Mucosa of rectum (tissue), 2 donors: Measurements from ENCODE around the gene SHB.

Source experiments
- H3K27ac ChIP-seq, 2 donors: one replicate each; pipeline ENCODE4 v1.7.0; 2013; ENCODE audit warnings: inconsistent platforms in 2 of 2, low read depth in 2 of 2, low read length in 2 of 2
- H3K27me3 ChIP-seq, 2 donors: one replicate each; pipeline ENCODE4 v1.7.0; 2013; ENCODE audit warnings: low read length in 2 of 2; ENCODE audit not compliant: control insufficient read depth in 2 of 2, insufficient read depth in 2 of 2
- H3K36me3 ChIP-seq, 2 donors: one replicate each; pipeline ENCODE4 v1.7.0; 2013; ENCODE audit warnings: low read length in 2 of 2; ENCODE audit not compliant: control insufficient read depth in 2 of 2, insufficient read depth in 2 of 2
- H3K4me1 ChIP-seq, 2 donors: one replicate each; pipeline ENCODE4 v1.7.0; 2013; ENCODE audit warnings: low read length in 2 of 2, mild to moderate bottlenecking in 1 of 2; ENCODE audit not compliant: control insufficient read depth in 2 of 2, insufficient read depth in 2 of 2
- H3K4me3 ChIP-seq, 2 donors: one replicate each; pipeline ENCODE4 v1.7.0; 2013; ENCODE audit warnings: low read length in 2 of 2
- H3K9ac ChIP-seq, 2 donors: one replicate each; pipeline ENCODE4 v1.7.0; 2013; ENCODE audit warnings: low read length in 2 of 2, low read depth in 1 of 2, mild to moderate bottlenecking in 1 of 2
- H3K9me3 ChIP-seq, 2 donors: one replicate each; pipeline ENCODE4 v1.7.0; 2013; ENCODE audit warnings: low read length in 2 of 2; ENCODE audit not compliant: control insufficient read depth in 2 of 2
- donor health status: healthy.
- donor health status: Normal muscosa, but diverticular disease.

The SHB gene

DNA sequence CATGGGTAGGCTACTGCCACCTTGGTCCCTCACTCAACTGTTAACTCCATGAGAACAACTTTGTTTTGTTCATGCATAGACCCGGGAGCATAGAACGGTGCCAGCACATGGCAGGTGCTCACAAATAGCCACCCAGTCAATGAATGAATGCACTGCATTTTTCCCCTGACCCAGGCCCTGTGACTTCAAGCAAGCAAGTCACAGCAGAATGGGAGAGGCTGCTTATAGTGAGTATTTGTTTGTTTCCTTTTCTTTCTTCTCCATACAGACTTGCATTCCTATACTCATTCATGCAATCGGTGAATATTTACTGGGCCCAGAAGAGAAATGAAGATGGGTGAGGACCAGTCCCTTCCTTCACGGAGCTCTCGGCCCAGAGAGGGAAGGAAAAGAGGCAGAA is 62.0 kb downstream of the SHB start:
- peaks cover 7% of the 10 kb centered on the region in 2 donors for H3K4me1 ChIP-seq
- H3K36me3 ChIP-seq = peaks cover 0 to 2% of the 10 kb centered on the region in 2 donors
- H3K9ac ChIP-seq = no peak overlapping the region
- H3K27me3 ChIP-seq = no peaks in the 10 kb centered on the region
- H3K27ac ChIP-seq = no peak overlapping the region
- H3K4me3 ChIP-seq = no peak overlapping the region
- no peaks in the 10 kb centered on the region for H3K9me3 ChIP-seq

DNA sequence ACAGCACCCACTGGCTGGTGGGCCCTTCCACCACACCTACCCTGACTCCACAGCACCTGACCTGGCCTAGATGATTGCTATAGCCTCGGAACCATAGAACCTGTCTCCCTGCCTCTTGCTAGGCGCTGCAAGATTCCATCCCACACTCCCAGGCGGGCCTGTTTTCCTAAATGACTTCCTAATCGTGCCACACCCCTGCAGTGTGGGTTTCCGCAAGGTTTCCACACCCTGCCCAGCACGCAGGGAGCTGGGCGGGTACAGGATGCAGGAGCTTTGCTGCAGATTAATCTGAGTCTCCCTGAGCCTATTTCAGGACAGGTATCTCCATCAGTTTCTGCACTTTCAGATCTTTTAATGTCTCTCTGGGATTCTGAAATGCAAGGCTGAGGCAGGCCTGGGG is 62.9 kb downstream of the SHB start:
- no peak overlapping the region for H3K27ac ChIP-seq
- H3K36me3 ChIP-seq = peaks cover 0 to 2% of the 10 kb centered on the region in 2 donors
- H3K9me3 ChIP-seq = no peaks in the 10 kb centered on the region
- H3K9ac ChIP-seq = no peak overlapping the region
- H3K4me3 ChIP-seq = no peak overlapping the region
- H3K4me1 ChIP-seq = peaks cover 7% of the 10 kb centered on the region in 2 donors
- H3K27me3 ChIP-seq = no peaks in the 10 kb centered on the region

DNA sequence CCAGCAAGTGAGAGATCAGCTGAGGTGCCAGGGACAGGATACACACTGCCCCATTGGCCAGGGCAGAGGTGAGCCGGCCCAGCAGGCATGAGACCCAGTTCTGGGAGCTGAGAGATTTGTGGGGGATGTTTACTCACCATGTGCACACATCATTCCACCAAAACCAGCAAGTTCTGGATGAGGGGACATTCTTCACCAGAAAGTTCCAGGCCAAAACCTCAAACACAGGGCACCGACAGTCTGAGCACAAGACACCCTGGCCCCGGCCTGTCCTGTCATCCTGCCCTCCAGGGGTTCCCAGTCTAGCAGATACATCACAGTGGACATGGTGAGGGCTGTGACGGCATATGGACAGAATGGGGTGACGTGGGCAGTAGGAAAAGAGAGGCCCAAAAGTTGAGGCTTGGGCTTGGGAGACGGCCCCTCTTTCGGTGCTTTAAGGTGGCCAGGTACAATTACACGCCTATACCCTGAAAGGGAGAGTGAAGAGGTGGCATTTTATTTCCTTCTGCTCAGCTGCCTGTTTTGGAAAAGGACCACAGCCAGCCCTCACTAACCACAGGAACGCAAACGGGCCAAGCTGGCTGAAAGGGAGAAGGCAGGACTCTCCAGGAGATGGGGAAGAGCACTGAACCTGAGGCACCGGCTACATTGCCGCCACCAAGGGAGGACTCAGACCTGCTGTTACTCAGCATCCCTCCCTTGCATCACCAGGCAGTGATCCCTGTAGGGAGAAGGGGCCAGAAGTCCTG is 64.0 kb downstream of the SHB start:
- no peaks in the 10 kb centered on the region for H3K9me3 ChIP-seq
- H3K4me3 ChIP-seq = no peak overlapping the region
- H3K4me1 ChIP-seq = peaks cover 7% of the 10 kb centered on the region in 2 donors
- no peak overlapping the region for H3K9ac ChIP-seq
- no peaks in the 10 kb centered on the region for H3K27me3 ChIP-seq
- H3K27ac ChIP-seq = no peak overlapping the region
- peaks cover 0 to 2% of the 10 kb centered on the region in 2 donors for H3K36me3 ChIP-seq

DNA sequence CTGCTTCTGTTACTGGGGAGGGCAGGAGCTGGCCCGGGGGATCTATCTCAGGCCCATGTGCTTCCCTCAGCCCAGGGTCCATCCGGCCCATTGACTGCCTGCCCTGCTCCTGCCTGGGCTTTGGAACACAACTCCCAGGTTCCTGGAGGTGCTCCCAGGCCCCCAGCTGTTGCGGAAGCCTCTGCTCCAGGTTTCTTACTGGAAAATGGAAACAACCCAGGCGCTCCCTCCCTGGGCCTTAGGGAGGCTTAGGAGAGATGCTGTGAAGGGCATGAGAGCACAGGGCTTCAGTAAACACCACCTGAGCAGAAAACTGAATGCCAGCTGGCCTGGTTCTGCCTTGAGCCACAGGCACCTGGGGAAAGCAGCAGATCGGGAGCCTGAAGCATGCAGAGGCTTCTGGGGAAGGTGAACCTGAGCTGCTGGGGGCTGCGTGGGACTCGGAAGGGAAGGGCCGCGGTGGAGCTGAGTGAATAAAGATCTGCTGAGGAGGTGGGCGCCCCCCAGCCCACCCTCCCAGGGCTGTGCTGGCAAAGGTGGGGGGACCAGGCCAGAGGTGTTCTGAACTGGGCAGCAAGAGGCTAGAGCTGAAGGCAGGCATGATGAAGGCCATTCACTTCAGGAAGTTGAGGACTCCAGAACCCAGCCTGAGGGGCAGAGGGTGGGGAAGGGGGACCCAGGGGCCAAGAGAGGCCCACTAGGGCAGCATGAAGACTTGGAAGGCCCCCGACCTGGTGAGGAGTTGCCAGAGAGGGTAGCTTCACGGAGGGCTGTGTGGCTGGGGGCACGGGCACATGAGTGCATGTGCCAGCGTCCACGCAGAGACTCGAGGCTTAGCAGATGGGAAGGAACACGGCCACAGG is 64.8 kb downstream of the SHB start:
- no peak overlapping the region for H3K27ac ChIP-seq
- H3K36me3 ChIP-seq = peaks cover 0 to 4% of the 10 kb centered on the region in 2 donors
- H3K9me3 ChIP-seq = no peaks in the 10 kb centered on the region
- H3K4me1 ChIP-seq = peaks cover 7% of the 10 kb centered on the region in 2 donors
- no peak overlapping the region for H3K4me3 ChIP-seq
- H3K9ac ChIP-seq = no peak overlapping the region
- no peaks in the 10 kb centered on the region for H3K27me3 ChIP-seq

DNA sequence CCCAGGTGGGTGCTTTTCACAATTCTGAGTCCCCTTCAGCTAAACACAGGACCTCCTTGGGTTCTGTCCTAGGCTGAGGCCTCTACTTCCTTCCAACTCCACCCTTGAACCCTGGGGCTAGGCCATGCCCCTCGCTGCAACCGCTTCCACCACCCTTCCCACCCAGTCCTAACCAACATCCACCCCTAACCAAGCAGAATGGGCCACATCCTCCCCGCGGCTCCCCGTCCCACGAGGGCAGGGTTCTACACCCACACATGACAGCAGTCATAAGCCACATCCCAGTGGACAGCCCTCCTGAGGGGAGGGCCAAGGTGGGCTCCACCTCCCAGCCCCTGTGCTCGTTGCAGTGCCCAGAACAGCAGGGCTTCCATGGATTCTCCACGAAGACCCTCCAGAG is 65.8 kb downstream of the SHB start:
- Histone ChIP-seq H3K27ac (no peak overlapping the region), H3K4me3 (no peak overlapping the region), H3K36me3 (peaks cover 0 to 4% of the 10 kb centered on the region in 2 donors), H3K27me3 (no peaks in the 10 kb centered on the region), H3K4me1 (peaks cover under 1 to 7% of the 10 kb centered on the region in 2 donors), H3K9ac (no peak overlapping the region), H3K9me3 (no peaks in the 10 kb centered on the region)

DNA sequence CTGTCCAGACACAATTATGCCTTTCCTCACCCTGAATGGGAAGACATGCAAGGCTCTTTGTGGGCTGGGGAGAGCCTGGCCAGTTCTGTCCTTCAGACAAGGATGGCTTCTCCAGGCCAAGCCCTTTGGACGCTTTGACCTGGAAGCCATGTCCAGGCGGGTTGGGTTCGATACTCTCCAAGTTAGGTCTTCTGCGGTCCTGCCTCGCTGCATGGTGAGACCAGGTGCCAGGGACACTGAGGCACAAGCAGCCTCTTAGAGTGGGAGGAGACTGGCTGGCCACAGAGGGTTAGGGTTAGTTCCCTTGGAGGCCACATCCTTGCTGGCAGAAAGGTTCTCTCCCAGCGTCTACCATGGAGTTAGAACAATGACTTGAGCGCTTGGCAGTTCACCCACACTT is 67.6 kb downstream of the SHB start:
- no peak overlapping the region for H3K9ac ChIP-seq
- no peaks in the 10 kb centered on the region for H3K9me3 ChIP-seq
- no peak overlapping the region for H3K27ac ChIP-seq
- H3K36me3 ChIP-seq = peaks cover 0 to 4% of the 10 kb centered on the region in 2 donors
- no peaks in the 10 kb centered on the region for H3K27me3 ChIP-seq
- H3K4me1 ChIP-seq = peaks cover 0 to 11% of the 10 kb centered on the region in 2 donors
- no peak overlapping the region for H3K4me3 ChIP-seq

DNA sequence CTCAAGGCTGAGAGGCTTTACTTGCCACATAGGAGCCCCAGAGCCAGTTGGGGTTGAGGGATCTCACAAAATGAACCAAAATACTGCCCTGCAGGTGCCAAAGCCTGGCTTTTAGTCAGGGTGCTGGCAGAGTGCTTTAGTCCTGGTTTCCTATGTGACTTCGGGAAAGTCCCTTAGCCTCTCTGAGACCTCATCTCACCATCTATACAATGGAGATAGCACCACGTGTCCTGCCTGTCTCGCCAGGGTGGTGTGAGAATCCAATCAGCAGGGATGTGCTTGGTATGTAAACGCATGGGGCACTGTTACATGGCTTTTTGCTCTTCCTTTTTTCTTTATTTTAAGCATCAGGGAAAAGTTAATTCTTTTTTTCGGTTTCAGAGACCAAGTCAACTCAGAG is 68.3 kb downstream of the SHB start:
- Histone ChIP-seq H3K4me3 (no peak overlapping the region), H3K27ac (no peak overlapping the region)

DNA sequence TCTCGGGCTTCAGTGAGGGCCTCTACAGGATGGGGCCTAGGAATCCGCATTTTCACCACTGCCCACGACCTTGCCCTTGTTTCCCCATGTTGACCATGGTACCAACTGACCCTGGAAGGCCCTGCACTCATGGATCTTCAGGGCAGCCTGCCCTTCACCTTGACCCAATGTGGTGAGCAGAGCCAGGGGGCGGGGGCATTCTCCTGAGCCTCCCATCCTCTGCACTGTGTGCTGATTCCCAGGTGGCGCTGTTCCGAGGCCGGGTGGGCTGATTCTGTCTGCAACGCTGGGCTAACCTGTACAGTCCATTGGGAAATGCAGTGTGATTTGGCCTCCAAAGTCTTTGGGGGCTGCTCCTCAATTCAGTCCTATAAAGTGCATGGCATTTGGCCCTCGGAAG is 68.7 kb downstream of the SHB start:
- Histone ChIP-seq H3K27ac (no peak overlapping the region), H3K27me3 (no peaks in the 10 kb centered on the region), H3K9ac (no peak overlapping the region), H3K4me1 (peaks cover 0 to 4% of the 10 kb centered on the region in 2 donors), H3K9me3 (no peaks in the 10 kb centered on the region), H3K36me3 (peaks cover 0 to 4% of the 10 kb centered on the region in 2 donors), H3K4me3 (no peak overlapping the region)

More for the DNA sequence above, 68.3 kb downstream of the SHB start:
- Histone ChIP-seq H3K27me3 (no peaks in the 10 kb centered on the region), H3K4me1 (peaks cover 0 to 4% of the 10 kb centered on the region in 2 donors), H3K9ac (no peak overlapping the region), H3K36me3 (peaks cover 0 to 4% of the 10 kb centered on the region in 2 donors), H3K9me3 (no peaks in the 10 kb centered on the region)

DNA sequence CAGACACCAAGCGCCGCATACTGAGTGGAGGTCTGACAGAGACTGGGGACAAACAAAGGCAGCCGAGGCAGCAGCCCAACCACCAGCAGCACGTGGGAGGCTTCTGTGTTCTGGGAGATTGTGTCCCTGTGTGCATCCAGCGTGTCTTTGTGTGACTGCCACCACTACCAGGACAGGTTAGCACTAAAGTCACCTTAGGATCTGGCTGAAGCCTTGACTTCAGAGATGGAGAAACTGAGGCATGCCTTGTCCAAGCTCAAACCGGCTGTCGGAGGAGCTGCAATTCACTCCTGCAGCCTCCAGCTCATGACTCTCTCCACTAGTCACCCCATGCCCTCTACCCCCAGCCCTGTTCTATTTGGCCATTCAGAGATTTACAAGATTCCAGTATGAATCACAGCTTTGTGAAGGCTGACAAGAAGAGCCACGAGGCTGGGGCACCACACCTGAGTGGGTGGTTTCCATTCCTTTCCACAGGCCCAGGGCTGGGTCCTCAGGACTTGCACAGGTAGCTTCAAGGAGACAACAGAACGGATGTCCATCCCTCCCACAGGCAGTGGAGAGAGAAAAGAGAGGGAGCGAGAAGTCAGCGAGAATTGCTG is 69.3 kb downstream of the SHB start:
- Histone ChIP-seq H3K27me3 (no peaks in the 10 kb centered on the region), H3K9ac (no peak overlapping the region), H3K36me3 (peaks cover 0 to 3% of the 10 kb centered on the region in 2 donors), H3K4me1 (peaks cover 0 to 4% of the 10 kb centered on the region in 2 donors), H3K4me3 (no peak overlapping the region), H3K27ac (no peak overlapping the region), H3K9me3 (no peaks in the 10 kb centered on the region)
